ENCODE data around the gene KRTAP10-12. TPM values are rescaled to one million over a fixed set of nuclear protein-coding genes. Genes with fewer than 3 reads are reported as not detected.

The KRTAP10-12 gene
- total RNA-seq, 4 donors from 2014 or later, result 2.1 TPM; not detected in 3

DNA sequence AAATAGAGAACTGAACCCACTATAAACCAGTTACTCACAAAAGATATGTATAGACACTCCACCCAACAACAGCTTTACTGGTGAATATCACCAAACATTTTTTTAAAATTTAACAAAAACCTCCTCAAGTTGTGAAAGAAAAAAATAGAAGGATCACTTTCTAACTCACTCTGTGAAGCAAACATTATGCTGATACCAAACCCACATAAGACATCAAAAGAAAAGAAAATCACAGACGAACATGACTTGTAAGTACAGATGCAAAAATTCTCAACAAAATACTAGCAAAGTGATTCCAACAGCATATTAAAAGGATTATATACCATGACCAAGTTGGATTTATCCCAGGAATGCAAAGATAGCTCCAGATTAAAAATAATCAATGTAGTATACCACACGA is 5.3 kb upstream of the KRTAP10-12 start:
- TF ChIP-seq POLR2A (IDR thresholded peaks at IDR 0.05) (no peak), CTCF (IDR thresholded peaks at IDR 0.05) (no peak)

GRCh38 chr21:44692798-44693512 is 4.0 kb upstream of the KRTAP10-12 start:
- H3K4me3 ChIP-seq (ENCODE audit: low read depth, poor library complexity, severe bottlenecking), result no peak overlapping the region
- 49 to 57% methylated on average over 2 of the region's 2 CpGs for WGBS, 2 donors
- TF ChIP-seq POLR2A (IDR thresholded peaks at IDR 0.05) (no peak), CTCF (IDR thresholded peaks at IDR 0.05) (no peak)
- DNase-seq (ENCODE audit: low spot score in 2 of 2), result no peak
- intact Hi-C loops (cut with DNase I; ENCODE audit: low total_unique reads), result no loop called here

More for the DNA sequence above, 5.3 kb upstream of the KRTAP10-12 start:
- DNase-seq (ENCODE audit: low spot score in 2 of 2), result no peak
- WGBS, 2 donors, result 46 to 52% methylated on average over 2 of the region's 2 CpGs
- no peak overlapping the region for H3K4me3 ChIP-seq (ENCODE audit: low read depth, poor library complexity, severe bottlenecking)
- intact Hi-C loops (cut with DNase I; ENCODE audit: low total_unique reads), result no loop called here

GRCh38 chr21:44694776-44695175 is 2.2 kb upstream of the KRTAP10-12 start:
- TF ChIP-seq POLR2A (IDR thresholded peaks at IDR 0.05) (no peak), CTCF (IDR thresholded peaks at IDR 0.05) (no peak)
- intact Hi-C loops (cut with DNase I; ENCODE audit: low total_unique reads), result no loop called here
- WGBS, 2 donors, result 75 to 80% methylated on average over 11 of the region's 11 CpGs
- no peak overlapping the region for H3K4me3 ChIP-seq (ENCODE audit: low read depth, poor library complexity, severe bottlenecking)
- peak in 1 of 2 donors; percentile 59 for DNase-seq (ENCODE audit: low spot score in 2 of 2)

GRCh38 chr21:44695184-44695583 is 1.8 kb upstream of the KRTAP10-12 start:
- TF ChIP-seq POLR2A (IDR thresholded peaks at IDR 0.05) (no peak), CTCF (IDR thresholded peaks at IDR 0.05) (no peak)
- intact Hi-C loops (cut with DNase I; ENCODE audit: low total_unique reads), result no loop called here
- no peak overlapping the region for H3K4me3 ChIP-seq (ENCODE audit: low read depth, poor library complexity, severe bottlenecking)
- 65 to 74% methylated on average over 8 of the region's 8 CpGs for WGBS, 2 donors
- DNase-seq (ENCODE audit: low spot score in 2 of 2), result peak in 1 of 2 donors; percentile 68

DNA sequence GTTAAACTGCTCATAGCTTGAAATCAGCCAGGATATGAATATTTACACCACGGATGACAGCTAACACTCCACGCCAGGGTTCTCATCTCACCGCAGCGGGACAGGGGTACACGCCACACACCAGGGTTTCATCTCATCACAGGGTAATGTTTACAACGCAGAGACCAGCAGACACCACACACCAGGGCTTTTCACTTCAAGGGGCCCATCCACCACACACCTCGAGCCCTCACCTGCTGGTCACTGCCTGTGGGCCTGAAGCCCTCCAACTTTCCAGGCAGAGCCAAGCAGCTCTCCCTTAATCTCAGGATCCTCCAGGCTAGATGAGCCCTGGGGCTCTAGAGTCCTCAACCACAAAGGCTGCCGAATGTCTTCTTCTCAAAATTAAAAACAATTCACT is 1.3 kb upstream of the KRTAP10-12 start:
- TF ChIP-seq POLR2A (IDR thresholded peaks at IDR 0.05) (no peak), CTCF (IDR thresholded peaks at IDR 0.05) (no peak)

GRCh38 chr21:44696572-44696971 is 400 bp upstream of the KRTAP10-12 start:
- TF ChIP-seq CTCF (IDR thresholded peaks at IDR 0.05) (no peak), POLR2A (IDR thresholded peaks at IDR 0.05) (no peak)
- 75 to 78% methylated on average over 10 of the region's 10 CpGs for WGBS, 2 donors
- intact Hi-C loops (cut with DNase I; ENCODE audit: low total_unique reads), result no loop called here
- no peak overlapping the region for H3K4me3 ChIP-seq (ENCODE audit: low read depth, poor library complexity, severe bottlenecking)
- DNase-seq (ENCODE audit: low spot score in 2 of 2), result peak in 1 of 2 donors; percentile 61

More for the DNA sequence above, 1.3 kb upstream of the KRTAP10-12 start:
- intact Hi-C loops (cut with DNase I; ENCODE audit: low total_unique reads), result no loop called here
- 85 to 86% methylated on average over 8 of the region's 8 CpGs for WGBS, 2 donors
- peak in 1 of 2 donors; percentile 34 for DNase-seq (ENCODE audit: low spot score in 2 of 2)
- no peak overlapping the region for H3K4me3 ChIP-seq (ENCODE audit: low read depth, poor library complexity, severe bottlenecking)

Measured in lower leg skin (tissue), 4 donors.